AG09319 (cell line): ENCODE measurements around the gene PSD.

Experiments
- DNase-seq: peaks from one replicate; pipeline ENCODE4 v3.0.0-alpha.2; 2010; ENCODE audit warnings: low read depth; ENCODE audit errors: extremely low read depth
- CTCF ChIP-seq: IDR thresholded peaks from 2 replicates; pipeline ENCODE4 v1.5.1; 2011; ENCODE audit warnings: low read depth, mild to moderate bottlenecking, inconsistent platforms, low read length, moderate library complexity

PSD gene

GRCh38 chr10:102397222-102398171, 21.1 kb downstream of the PSD start:
- no peak for TF ChIP-seq CTCF
- no peak for DNase-seq

DNA sequence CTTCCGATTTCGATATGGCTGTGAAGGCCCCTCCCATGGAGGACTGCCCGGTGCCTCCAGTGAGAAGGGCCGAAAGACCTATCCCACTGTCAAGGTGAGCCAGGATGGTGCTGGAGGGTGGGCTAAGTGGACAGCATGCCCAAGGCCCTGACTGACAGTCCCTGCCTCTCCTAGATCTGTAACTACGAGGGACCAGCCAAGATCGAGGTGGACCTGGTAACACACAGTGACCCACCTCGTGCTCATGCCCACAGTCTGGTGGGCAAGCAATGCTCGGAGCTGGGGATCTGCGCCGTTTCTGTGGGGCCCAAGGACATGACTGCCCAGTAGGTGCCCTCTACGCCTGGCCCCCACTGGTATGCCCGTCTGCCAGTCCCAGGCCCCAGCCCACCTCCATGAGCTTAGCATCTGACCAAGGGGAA, 21.8 kb downstream of the PSD start:
- no peak for TF ChIP-seq CTCF
- DNase-seq: no peak

- DNase-seq: no peak
- no peak for TF ChIP-seq CTCF
These were observed 22.3 kb downstream of the PSD start for GRCh38 chr10:102396317-102396650.

DNA sequence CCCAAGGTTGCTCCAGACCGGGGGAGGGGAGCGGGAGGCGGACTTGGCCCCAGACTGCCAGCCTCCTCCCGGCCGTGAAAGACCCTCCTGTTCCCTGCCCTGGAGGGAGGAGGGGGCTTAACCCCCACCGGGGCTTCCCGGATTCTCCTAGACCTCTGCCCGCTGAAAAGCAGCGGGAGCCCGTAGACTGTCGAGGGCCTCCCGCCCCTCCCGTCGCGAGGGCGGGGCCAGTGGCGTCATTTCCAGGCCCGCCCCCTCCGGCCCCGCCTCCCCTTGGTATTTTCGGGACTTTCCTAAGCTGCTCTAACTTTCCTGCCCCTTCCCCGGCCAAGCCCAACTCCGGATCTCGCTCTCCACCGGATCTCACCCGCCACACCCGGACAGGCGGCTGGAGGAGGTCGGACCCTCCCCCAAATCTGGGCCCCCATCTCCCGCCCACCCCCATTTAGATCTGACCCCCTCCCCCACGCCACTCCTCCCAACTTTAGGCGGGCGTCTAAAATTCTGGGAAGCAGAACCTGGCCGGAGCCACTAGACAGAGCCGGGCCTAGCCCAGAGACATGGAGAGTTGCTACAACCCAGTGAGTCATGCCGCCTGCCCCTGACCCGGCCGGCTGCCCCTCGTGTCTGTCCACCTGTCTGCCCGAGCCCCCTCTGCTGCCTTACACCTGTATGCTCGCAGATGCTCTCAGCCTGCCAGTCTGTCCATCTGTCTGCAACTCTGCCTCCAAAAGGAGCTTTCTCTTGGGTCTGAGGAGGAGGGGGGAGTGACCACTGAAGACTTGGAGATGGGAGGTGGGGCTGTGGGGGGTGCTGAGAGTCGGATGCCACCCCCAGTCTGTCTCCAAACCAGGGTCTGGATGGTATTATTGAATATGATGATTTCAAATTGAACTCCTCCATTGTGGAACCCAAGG, 22.9 kb downstream of the PSD start, which contains the start of gene NFKB2:
Gene NFKB2 (plus strand): TSS at position 306 of the 917 bp plus-strand sequence. CDS start 255 bp downstream, at position 561.
- DNase-seq: peak; percentile 63
- TF ChIP-seq CTCF: no peak

GRCh38 chr10:102394801-102395399, 23.7 kb downstream of the PSD start:
- DNase-seq: no peak
- TF ChIP-seq CTCF: no peak

DNA sequence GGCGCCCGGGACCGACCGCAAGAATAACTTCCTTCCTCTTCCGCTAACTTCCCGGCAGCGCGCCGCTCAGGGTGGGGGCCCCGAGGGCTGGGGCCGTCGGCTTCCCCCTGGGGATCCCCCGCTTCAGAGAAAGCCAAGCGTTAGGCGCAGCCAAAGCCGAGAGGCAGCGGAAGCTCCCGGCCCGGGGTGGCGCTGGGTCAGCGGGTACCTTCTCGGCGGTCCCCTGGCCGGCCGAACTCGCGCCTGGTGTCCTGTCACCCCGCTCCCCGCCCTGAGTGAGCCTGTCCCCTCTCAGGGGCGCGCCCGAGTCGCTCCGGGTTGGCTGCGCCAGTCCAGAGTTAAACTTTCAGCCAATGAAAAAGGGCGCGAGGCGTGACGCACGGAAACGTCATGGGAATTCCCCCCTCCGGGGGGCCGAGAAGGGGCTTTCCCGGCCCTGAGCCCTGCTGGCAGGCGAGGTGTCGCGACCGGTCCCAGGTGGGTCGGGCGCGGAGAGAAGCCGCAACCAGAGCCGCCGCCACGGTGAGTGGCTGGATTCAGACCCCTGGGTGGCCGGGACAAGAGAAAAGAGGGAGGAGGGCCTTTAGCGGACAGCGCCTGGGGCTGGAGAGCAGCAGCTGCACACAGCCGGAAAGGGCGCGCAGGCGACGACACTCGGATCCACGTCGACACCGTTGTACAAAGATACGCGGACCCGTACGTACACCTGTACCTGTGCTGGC, 24.3 kb downstream of the PSD start:
- peak; percentile 79 for DNase-seq
- no peak for TF ChIP-seq CTCF
